Endothelial cell of umbilical vein (primary cell): ENCODE measurements around the gene PAK4. TPM values are rescaled to one million over a fixed set of nuclear protein-coding genes. Genes with fewer than 3 reads are reported as not detected.

Experiments
- BruUV-seq: library from RNA; stranded (reverse); fragments of 400-500 nt; replicated peaks from 2 replicates; lab custom pipeline; 2021; lab: Mats Ljungman, UMichigan
- CTCF ChIA-PET: fragments of 300-600, 350-600 bp; sonication (Branson Sonifier 250); formaldehyde crosslinking; loops from one replicate; lab custom pipeline; 2021; ENCODE audit warnings: antibody characterized with exemption, inconsistent platforms; lab: Charles Lee
- POLR2A ChIA-PET: fragments of 300-600, 350-600 bp; sonication (Branson Sonifier 250); formaldehyde crosslinking; loops from one replicate; lab custom pipeline; 2021; ENCODE audit warnings: antibody characterized with exemption, inconsistent platforms; lab: Charles Lee
- DNase-seq: peaks from one replicate; pipeline ENCODE4 v3.0.0-alpha.2; 2011; ENCODE audit warnings: low read depth, low spot score
- FAIRE-seq: peaks from 2 replicates; lab custom pipeline; 2011; peaks lifted over from hg19 to GRCh38; lab: Jason Lieb, UNC
- H2AFZ ChIP-seq: 2 replicates; pipeline ENCODE4 v1.6.0; 2012; ENCODE audit warnings: low read depth, low read length, control low read depth, inconsistent platforms
- H3K27ac ChIP-seq: 2 replicates; pipeline ENCODE4 v1.5.1; 2011; ENCODE audit warnings: low read depth, mild to moderate bottlenecking, control low read depth, low read length, moderate library complexity; ENCODE audit not compliant: insufficient read depth
- H3K27me3 ChIP-seq, 2 experiments: 2 replicates each; pipeline versions ENCODE4 v1.6.0 to v1.6.1; 2011; ENCODE audit warnings: low read length in 2 of 2, mixed read lengths in 1 of 2; ENCODE audit not compliant: control insufficient read depth in 2 of 2, insufficient read depth in 2 of 2
- H3K36me3 ChIP-seq, 2 experiments: 2 replicates in 1 of 2; 3 replicates in 1 of 2; pipeline ENCODE4 v1.5.1; 2011; ENCODE audit warnings: low read length in 2 of 2, mild to moderate bottlenecking in 1 of 2, moderate library complexity in 1 of 2; ENCODE audit not compliant: control insufficient read depth in 2 of 2, insufficient read depth in 2 of 2; ENCODE audit errors: extremely low read depth in 1 of 2
- H3K4me1 ChIP-seq: 3 replicates; pipeline ENCODE4 v1.5.1; 2011; ENCODE audit warnings: mild to moderate bottlenecking, low read length; ENCODE audit not compliant: control insufficient read depth, insufficient read depth; ENCODE audit errors: extremely low read depth
- H3K4me2 ChIP-seq: 2 replicates; pipeline ENCODE4 v1.6.1; 2011; ENCODE audit warnings: low read length, control low read depth, mixed read lengths; ENCODE audit not compliant: insufficient read depth
- H3K4me3 ChIP-seq, 3 experiments: fragments of 200-600 bp in 1 of 3; sonication (generic), shearing (Covaris generic) in 1 of 3; replicated peaks in 1 of 3; 2 replicates each; pipeline ENCODE4 v1.5.1; 2011 to 2016; ENCODE audit warnings: control low read depth in 3 of 3, low read length in 3 of 3, mild to moderate bottlenecking in 2 of 3, inconsistent platforms in 1 of 3, low read depth in 1 of 3, moderate library complexity in 1 of 3; ENCODE audit not compliant: insufficient read depth in 1 of 3
- H3K79me2 ChIP-seq: 2 replicates; pipeline ENCODE4 v1.6.0; 2012; ENCODE audit warnings: low read length, inconsistent platforms; ENCODE audit not compliant: control insufficient read depth, insufficient read depth
- H3K9ac ChIP-seq: replicated peaks from 2 replicates; pipeline ENCODE3; 2011; ENCODE audit warnings: low read length, control low read depth; ENCODE audit not compliant: insufficient read depth; ENCODE audit errors: extremely low read depth
- H3K9me1 ChIP-seq: replicated peaks from 3 replicates; pipeline ENCODE4 v1.6.0; 2011; ENCODE audit warnings: mild to moderate bottlenecking, low read length; ENCODE audit not compliant: control insufficient read depth, insufficient read depth; ENCODE audit errors: extremely low read depth
- H3K9me3 ChIP-seq: replicated peaks from 2 replicates; pipeline ENCODE4 v1.5.1; 2012; ENCODE audit warnings: low read length, inconsistent platforms; ENCODE audit not compliant: control insufficient read depth, insufficient read depth
- H4K20me1 ChIP-seq: replicated peaks from 2 replicates; pipeline ENCODE3; 2011; ENCODE audit warnings: mild to moderate bottlenecking, low read length; ENCODE audit not compliant: control insufficient read depth, insufficient read depth; ENCODE audit errors: extremely low read depth
- EZH2 ChIP-seq: IDR thresholded peaks from 2 replicates; pipeline ENCODE4 v1.6.1; 2012; ENCODE audit warnings: borderline replicate concordance, low read depth, mild to moderate bottlenecking, moderate library complexity, low read length, inconsistent platforms; ENCODE audit not compliant: severe bottlenecking
- FOS ChIP-seq: IDR thresholded peaks from 2 replicates; pipeline ENCODE4 v1.6.1; 2011; ENCODE audit warnings: mild to moderate bottlenecking, low read length, moderate library complexity, borderline replicate concordance; ENCODE audit not compliant: insufficient read depth
- GATA2 ChIP-seq: IDR thresholded peaks from 2 replicates; pipeline ENCODE4 v1.7.0; 2011; ENCODE audit warnings: low read depth, mild to moderate bottlenecking, moderate library complexity, mixed read lengths, low read length; ENCODE audit not compliant: insufficient read length, insufficient read depth
- JUN ChIP-seq: IDR thresholded peaks from 2 replicates; pipeline ENCODE4 v1.6.1; 2011; ENCODE audit warnings: borderline replicate concordance, low read depth; ENCODE audit not compliant: insufficient read length, insufficient read depth
- MYC ChIP-seq: IDR thresholded peaks from one replicate; pipeline ENCODE4 v1.6.1; 2011; ENCODE audit warnings: mild to moderate bottlenecking, low read depth, low read length
- POLR2A ChIP-seq: IDR thresholded peaks from 2 replicates; pipeline ENCODE4 v1.6.1; 2012; ENCODE audit warnings: low read depth, mild to moderate bottlenecking, control low read depth, low read length
- POLR2AphosphoS5 ChIP-seq: IDR thresholded peaks from 2 replicates; pipeline ENCODE4 v1.6.1; 2012; ENCODE audit warnings: low read depth, mild to moderate bottlenecking, control low read depth, low read length, moderate library complexity; ENCODE audit not compliant: insufficient read depth
- dilution Hi-C: fragments of 300-500 bp; cut with MboI; formaldehyde crosslinking; loops from one replicate; pipeline ENCODE4 v1.15.0; 2019; ENCODE audit warnings: low sequenced_read_pairs; ENCODE audit not compliant: extremely low pct_ligation_motif_present
- intact Hi-C: fragments of 100-400 bp; cut with micrococcal nuclease; formaldehyde crosslinking; loops from one replicate; pipeline ENCODE4 v1.10.0; 2022
- polyA plus RNA-seq, 4 experiments: library from polyadenylated mRNA; depleted of rRNA in 3 of 4; stranded (reverse) in 3 of 4; unstranded in 1 of 4; fragments of >200 nt; gene quantifications; 2 replicates each; pipeline versions ENCODE4 v1.2.1 to v1.2.3, GENCODE V29; 2011 to 2012; ENCODE audit warnings: missing spikeins in 1 of 4
- total RNA-seq: library from RNA; stranded (reverse); gene quantifications from 2 replicates; pipeline ENCODE4 v1.2.3, GENCODE V29; 2021
- TF ChIP-seq, protein P1 (sequence below), 2 donors: IDR thresholded peaks; 1 replicate in 1 of 2; 2 replicates in 1 of 2; pipeline ENCODE4 v1.5.1; 2011; ENCODE audit warnings: low read length in 2 of 2, mild to moderate bottlenecking in 2 of 2, moderate library complexity in 2 of 2, control low read depth in 1 of 2, inconsistent platforms in 1 of 2, low read depth in 1 of 2; ENCODE audit not compliant: insufficient read depth in 1 of 2; ENCODE audit errors: extremely low read depth in 1 of 2
- TF ChIP-seq, protein P2 (sequence below): IDR thresholded peaks from 2 replicates; pipeline ENCODE4 v1.6.1; 2011; ENCODE audit not compliant: insufficient read depth, insufficient read length

PAK4 gene
- total and polyA plus RNA-seq, 2 donors (not counting 3 experiments of a cell fraction or from before 2014, with no cell fraction given): 39.8 to 55.4 TPM

DNA sequence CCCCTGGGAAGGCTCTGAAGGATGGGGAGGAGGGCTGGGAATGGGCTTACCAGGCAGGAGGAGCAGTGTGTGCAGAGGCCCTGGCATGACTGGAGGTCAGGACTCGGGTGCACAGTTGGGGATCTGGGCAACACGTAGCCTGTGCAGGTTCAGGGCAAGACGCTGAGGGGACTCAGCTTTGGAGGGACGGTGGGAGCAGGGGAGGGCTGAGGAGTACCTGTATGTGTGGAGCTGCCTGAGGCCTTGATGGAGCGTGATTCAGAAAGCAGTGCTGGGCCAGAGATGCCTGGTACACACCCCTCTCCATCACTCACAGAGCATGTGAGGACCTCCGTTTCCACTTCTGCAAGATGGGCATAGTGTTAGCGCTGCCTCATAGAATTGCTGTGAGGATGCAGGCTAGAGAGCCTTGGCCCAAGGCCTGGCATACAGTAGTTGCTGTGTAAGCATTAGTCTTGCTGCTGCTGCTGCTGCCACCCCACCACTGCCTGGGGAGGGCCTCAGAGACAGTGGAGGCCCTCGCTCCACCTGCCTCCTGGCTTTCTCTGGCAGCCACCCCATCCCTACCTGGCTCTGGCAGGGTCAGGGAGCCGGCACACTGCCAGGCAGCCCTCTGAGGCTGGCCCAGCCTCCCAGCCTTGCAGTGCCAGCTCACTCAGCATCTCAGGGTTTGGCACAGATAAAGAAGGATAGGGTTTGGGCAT lies 2.4 kb downstream of the PAK4 start:
- intact Hi-C loops: loop anchor here (5.0 to 10.0 kb wide), 2 partner anchors 264 to 407 kb away; partner anchors contain the start of genes EID2B, MED29 and PAF1
- Histone ChIP-seq H3K27ac (no peak overlapping the region), H3K9me3 (no peaks in the 10 kb centered on the region), H3K79me2 (peaks cover 73% of the 10 kb centered on the region), H3K27me3 (no peaks in the 10 kb centered on the region), H3K9me1 (no peaks in the 10 kb centered on the region), H3K9ac (no peak overlapping the region), H3K4me3 (no peak overlapping the region), H3K4me1 (peaks cover 37% of the 10 kb centered on the region), H4K20me1 (no peaks in the 10 kb centered on the region), H2AFZ (no peak overlapping the region), H3K36me3 (no peaks in the 10 kb centered on the region), H3K4me2 (no peak overlapping the region)
- FAIRE-seq (peak; percentile 24), DNase-seq (no peak)
- dilution Hi-C loops: no loop called here
- TF ChIP-seq, protein P1, sequence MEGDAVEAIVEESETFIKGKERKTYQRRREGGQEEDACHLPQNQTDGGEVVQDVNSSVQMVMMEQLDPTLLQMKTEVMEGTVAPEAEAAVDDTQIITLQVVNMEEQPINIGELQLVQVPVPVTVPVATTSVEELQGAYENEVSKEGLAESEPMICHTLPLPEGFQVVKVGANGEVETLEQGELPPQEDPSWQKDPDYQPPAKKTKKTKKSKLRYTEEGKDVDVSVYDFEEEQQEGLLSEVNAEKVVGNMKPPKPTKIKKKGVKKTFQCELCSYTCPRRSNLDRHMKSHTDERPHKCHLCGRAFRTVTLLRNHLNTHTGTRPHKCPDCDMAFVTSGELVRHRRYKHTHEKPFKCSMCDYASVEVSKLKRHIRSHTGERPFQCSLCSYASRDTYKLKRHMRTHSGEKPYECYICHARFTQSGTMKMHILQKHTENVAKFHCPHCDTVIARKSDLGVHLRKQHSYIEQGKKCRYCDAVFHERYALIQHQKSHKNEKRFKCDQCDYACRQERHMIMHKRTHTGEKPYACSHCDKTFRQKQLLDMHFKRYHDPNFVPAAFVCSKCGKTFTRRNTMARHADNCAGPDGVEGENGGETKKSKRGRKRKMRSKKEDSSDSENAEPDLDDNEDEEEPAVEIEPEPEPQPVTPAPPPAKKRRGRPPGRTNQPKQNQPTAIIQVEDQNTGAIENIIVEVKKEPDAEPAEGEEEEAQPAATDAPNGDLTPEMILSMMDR (IDR thresholded peaks at IDR 0.05; ENCODE audit: extremely low read depth in 1 of 2, insufficient read depth in 1 of 2, low read depth in 1 of 2, low read length in 2 of 2): no peak
- no TSS peak for BruUV-seq
- ChIA-PET POLR2A (no interaction called here), CTCF (interaction anchor here (1.0 to 1.9 kb wide), 4 partner anchors 10 to 59 kb away, joined by 3 to 6 read pairs (median 4); no protein-coding TSS in a partner anchor)

DNA sequence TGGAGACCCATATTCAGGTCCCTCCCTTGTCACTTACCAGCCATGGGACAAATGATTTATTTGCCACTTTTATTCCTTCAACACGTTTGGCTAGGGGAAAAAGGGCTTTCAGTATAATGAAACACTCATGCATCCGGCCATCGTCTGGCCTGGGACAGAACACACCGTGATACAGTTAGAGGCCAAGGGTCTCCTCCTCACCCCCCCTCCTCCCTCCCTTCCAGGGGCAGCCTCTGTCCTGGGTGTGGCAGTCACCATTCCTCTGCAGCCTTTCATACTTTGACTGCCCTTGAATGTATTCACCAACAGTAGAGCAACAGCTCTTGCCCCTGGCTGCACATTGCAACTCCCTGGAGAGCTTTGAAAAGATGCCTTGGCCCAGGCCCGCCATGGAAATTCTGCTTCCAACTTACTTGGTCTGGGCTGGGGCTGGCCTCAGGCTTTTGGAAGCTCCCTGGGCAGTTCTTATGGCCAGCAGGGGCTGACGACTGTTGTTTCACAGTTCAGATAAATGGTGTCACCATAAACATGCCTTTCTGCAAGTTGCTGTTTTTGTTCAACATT lies 3.0 kb downstream of the PAK4 start:
- no peaks in the 10 kb centered on the region for H3K9me3 ChIP-seq
- peaks cover 79% of the 10 kb centered on the region for H3K79me2 ChIP-seq
- DNase-seq: no peak
- no peak for FAIRE-seq
- no peaks in the 10 kb centered on the region for H4K20me1 ChIP-seq
- no peaks in the 10 kb centered on the region for H3K9me1 ChIP-seq
- TF ChIP-seq, protein P1 (IDR thresholded peaks at IDR 0.05; ENCODE audit: extremely low read depth in 1 of 2, insufficient read depth in 1 of 2, low read depth in 1 of 2, low read length in 2 of 2): no peak
- TF ChIP-seq, protein P2, sequence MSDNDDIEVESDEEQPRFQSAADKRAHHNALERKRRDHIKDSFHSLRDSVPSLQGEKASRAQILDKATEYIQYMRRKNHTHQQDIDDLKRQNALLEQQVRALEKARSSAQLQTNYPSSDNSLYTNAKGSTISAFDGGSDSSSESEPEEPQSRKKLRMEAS: no peak
- TF ChIP-seq JUN (no peak), GATA2 (no peak), POLR2A (no peak), EZH2 (no peak), POLR2AphosphoS5 (no peak), FOS (no peak), MYC (no peak)
- H3K4me1 ChIP-seq: peaks cover 37% of the 10 kb centered on the region
- dilution Hi-C loops (no loop called here), intact Hi-C loops (loop anchor here (5.0 to 10.0 kb wide), 2 partner anchors 264 to 406 kb away; partner anchors contain the start of genes EID2B, MED29 and PAF1)
- H3K9ac ChIP-seq: no peak overlapping the region
- CTCF ChIA-PET: interaction anchor here (1.0 to 1.9 kb wide), 4 partner anchors 10 to 58 kb away, joined by 3 to 6 read pairs (median 4); no protein-coding TSS in a partner anchor
- H2AFZ ChIP-seq: no peak overlapping the region
- BruUV-seq: no TSS peak
- no peak overlapping the region for H3K4me2 ChIP-seq
- H3K27me3 ChIP-seq: no peaks in the 10 kb centered on the region
- H3K36me3 ChIP-seq: no peaks in the 10 kb centered on the region
- no peak overlapping the region for H3K4me3 ChIP-seq
- no peak overlapping the region for H3K27ac ChIP-seq
- POLR2A ChIA-PET: no interaction called here
